GM12873 (cell line): ENCODE results near the gene C1GALT1.

Experiments used
- TF ChIP-seq, protein P1 (sequence below): IDR thresholded peaks from 2 replicates; pipeline ENCODE4 v1.5.1; 2012; ENCODE audit warnings: low read depth, mild to moderate bottlenecking, moderate library complexity, low read length, control low read depth; ENCODE audit not compliant: insufficient read depth; ENCODE audit errors: missing control alignments

C1GALT1 gene

DNA sequence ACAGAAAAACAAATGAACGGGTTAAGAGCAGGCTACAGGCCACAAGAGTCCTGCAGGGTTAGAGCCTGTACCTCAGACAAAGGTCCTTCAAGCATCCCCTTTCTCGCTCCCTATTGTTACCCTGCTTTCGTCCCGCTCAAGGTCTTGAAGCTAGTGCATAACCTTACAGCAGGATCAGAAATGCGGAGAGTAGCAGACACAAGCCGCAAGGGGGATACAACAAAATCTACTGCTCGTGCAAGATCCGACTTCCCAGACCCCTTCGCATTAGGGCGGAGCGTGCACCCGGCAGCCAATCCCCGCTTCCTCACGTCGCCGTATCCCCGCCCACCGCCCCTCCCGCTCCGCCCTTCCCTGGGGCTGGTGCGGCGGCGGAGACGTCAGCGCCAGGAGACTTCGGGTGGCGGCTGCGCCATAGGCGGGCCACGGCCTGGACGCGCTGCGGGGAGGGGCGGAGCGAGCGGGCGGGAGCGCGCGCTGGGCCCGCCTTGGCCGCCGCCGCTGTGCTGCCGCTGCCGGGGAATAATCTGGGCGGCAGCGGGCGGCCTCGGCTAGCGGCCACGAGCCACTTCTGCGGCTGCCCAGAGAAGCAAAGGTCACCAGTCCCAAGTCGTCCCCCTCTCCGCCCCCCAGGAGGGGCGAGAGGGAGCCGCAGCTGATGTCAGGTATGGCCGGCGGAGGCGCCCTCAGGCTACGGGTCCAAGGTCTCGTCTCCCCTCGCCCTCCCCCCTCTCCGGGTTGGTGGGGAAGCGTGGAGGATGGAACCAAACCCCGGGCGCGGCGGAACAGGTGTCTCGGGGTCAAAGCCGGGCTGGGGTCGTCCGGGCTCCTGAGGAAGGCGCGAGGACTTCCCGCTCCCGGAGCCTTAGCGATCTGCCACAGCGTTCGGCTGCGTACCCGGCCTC lies at the start of gene C1GALT1:
Gene C1GALT1, plus strand, starts transcription at position 389 of the 905 bp plus-strand sequence. CDS start 51,776 bp downstream, outside the sequence.
- TF ChIP-seq, protein P1, sequence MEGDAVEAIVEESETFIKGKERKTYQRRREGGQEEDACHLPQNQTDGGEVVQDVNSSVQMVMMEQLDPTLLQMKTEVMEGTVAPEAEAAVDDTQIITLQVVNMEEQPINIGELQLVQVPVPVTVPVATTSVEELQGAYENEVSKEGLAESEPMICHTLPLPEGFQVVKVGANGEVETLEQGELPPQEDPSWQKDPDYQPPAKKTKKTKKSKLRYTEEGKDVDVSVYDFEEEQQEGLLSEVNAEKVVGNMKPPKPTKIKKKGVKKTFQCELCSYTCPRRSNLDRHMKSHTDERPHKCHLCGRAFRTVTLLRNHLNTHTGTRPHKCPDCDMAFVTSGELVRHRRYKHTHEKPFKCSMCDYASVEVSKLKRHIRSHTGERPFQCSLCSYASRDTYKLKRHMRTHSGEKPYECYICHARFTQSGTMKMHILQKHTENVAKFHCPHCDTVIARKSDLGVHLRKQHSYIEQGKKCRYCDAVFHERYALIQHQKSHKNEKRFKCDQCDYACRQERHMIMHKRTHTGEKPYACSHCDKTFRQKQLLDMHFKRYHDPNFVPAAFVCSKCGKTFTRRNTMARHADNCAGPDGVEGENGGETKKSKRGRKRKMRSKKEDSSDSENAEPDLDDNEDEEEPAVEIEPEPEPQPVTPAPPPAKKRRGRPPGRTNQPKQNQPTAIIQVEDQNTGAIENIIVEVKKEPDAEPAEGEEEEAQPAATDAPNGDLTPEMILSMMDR = peak; percentile 62

GRCh38 chr7:7134046-7134445 lies 48.3 kb upstream of the C1GALT1 start:
- TF ChIP-seq, protein P1 = no peak

DNA sequence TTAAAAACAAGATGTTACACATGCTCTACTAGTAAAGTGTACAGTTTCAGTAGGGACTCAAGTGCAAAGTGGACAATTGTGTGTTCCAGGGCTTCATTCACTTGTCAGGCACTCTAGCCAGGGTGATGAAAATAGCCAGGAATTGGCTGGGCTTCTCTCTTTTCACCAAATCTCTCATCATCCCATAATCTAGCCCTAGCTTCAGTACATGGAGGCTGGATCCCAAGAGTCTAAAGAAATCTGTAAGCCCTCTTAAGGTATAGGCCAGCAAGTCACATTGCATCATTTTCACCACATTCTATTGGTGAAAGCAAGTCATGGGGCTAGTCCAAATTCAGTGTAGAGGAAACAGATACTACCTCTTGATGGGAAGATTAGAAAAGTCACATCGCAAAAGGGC lies 47.3 kb upstream of the C1GALT1 start:
- TF ChIP-seq, protein P1 = no peak

DNA sequence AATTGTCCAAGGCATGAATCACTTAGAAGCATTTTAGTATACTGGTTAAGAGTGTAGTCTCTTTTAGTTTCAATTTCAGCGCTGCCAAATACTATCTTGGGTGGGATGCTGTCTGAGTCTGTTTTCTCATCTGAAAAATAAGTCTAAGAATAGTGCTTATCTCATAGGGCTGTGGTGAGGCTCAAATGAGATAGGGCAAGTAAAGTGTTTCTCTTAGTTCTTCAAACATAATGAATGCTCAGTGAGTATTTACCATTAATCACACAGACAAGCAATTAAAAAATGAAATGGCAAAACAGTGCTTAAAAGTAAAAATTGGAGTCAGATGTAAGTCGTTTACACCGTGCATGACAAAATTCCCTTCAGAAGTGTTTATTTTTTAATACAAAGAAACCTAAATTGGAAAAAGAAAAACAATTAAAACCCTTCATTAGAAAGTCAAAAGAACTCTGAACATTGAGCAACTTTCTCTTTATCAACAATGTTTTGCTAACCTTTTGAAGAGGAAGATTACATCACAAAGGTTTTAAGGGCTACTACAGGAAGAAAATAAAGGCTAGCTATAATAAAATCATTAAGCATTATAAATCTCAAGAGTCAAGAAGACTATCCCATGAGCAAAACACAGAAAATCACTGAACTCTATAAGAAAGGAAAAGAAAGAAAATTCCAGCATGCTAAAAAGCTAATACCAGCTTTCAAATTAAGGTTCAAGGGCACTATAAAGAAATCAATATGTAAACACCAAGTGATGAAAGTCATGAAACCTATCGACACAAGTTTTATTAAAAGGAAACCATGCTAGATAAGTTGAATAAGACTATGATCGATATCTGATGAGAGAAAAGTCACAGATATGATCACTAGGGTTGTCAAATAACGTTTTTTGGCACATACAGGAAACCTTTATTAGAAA lies 45.6 kb upstream of the C1GALT1 start:
- TF ChIP-seq, protein P1 = no peak

GRCh38 chr7:7138897-7139296 lies 43.4 kb upstream of the C1GALT1 start:
- TF ChIP-seq, protein P1 = no peak

- TF ChIP-seq, protein P1 = no peak
Measured at GRCh38 chr7:7146837-7147236, 35.5 kb upstream of the C1GALT1 start.
